NCI-H460 (cell line): ENCODE measurements around the gene INPP4B. TPM values are rescaled to one million over a fixed set of nuclear protein-coding genes. Genes with fewer than 3 reads are reported as not detected.

Experiments used
- DNase-seq: peaks from one replicate; pipeline ENCODE4 v3.0.0-alpha.2; 2016; ENCODE audit warnings: low read depth; ENCODE audit errors: extremely low read depth
- total RNA-seq: library from RNA; depleted of rRNA; stranded (reverse); fragments of >200 nt; shearing (Covaris generic); gene quantifications from 2 replicates; pipeline ENCODE4 v1.2.3, GENCODE V29; 2014

The INPP4B gene
- total RNA-seq, 1 experiment from 2014 or later: 3.9 TPM

GRCh38 chr4:142595222-142595871 lies 250.8 kb downstream of the INPP4B start:
- no peak for DNase-seq

GRCh38 chr4:142585411-142585810 lies 260.7 kb downstream of the INPP4B start:
- DNase-seq: no peak

- no peak for DNase-seq
Measured at GRCh38 chr4:142583708-142584107, 262.4 kb downstream of the INPP4B start.

- no peak for DNase-seq
Measured at GRCh38 chr4:142582340-142582739, 263.8 kb downstream of the INPP4B start.

GRCh38 chr4:142581881-142582280 lies 264.2 kb downstream of the INPP4B start:
- DNase-seq: no peak

GRCh38 chr4:142579443-142579842 lies 266.7 kb downstream of the INPP4B start:
- DNase-seq: no peak

GRCh38 chr4:142574306-142574705 lies 271.8 kb downstream of the INPP4B start:
- no peak for DNase-seq

- no peak for DNase-seq
Measured at GRCh38 chr4:142572071-142572470, 274.0 kb downstream of the INPP4B start.

- no peak for DNase-seq
Measured at GRCh38 chr4:142567620-142568451, 278.3 kb downstream of the INPP4B start.

- DNase-seq: peak; percentile 1
Measured at GRCh38 chr4:142567199-142567598, 278.9 kb downstream of the INPP4B start.

- no peak for DNase-seq
Measured at GRCh38 chr4:142566777-142567176, 279.3 kb downstream of the INPP4B start.

- no peak for DNase-seq
Measured at GRCh38 chr4:142566243-142566642, 279.9 kb downstream of the INPP4B start.

GRCh38 chr4:142565771-142566170 lies 280.3 kb downstream of the INPP4B start:
- no peak for DNase-seq

- DNase-seq: no peak
Measured at GRCh38 chr4:142563682-142564291, 282.3 kb downstream of the INPP4B start.

- DNase-seq: no peak
Measured at GRCh38 chr4:142559986-142560385, 286.1 kb downstream of the INPP4B start.

- no peak for DNase-seq
Measured at GRCh38 chr4:142558851-142559250, 287.2 kb downstream of the INPP4B start.

- no peak for DNase-seq
Measured at GRCh38 chr4:142557239-142557801, 288.8 kb downstream of the INPP4B start.

- no peak for DNase-seq
Measured at GRCh38 chr4:142556570-142557238, 289.4 kb downstream of the INPP4B start.

GRCh38 chr4:142556048-142556447 lies 290.1 kb downstream of the INPP4B start:
- DNase-seq: no peak

- DNase-seq: no peak
Measured at GRCh38 chr4:142554412-142554811, 291.7 kb downstream of the INPP4B start.
